Astrocyte (in vitro differentiated cells and primary cell): ENCODE measurements around the gene UBE2E2. TPM values are rescaled to one million over a fixed set of nuclear protein-coding genes. Genes with fewer than 3 reads are reported as not detected.

Source experiments
- DNase-seq: peaks from one replicate; pipeline ENCODE4 v3.0.0-alpha.2; 2010; ENCODE audit warnings: low read depth
- FAIRE-seq: peaks from 2 replicates; lab custom pipeline; 2011; peaks lifted over from hg19 to GRCh38; lab: Jason Lieb, UNC
- H2AFZ ChIP-seq: 2 replicates; pipeline ENCODE4 v1.6.0; 2012; ENCODE audit warnings: low read depth, low read length, inconsistent platforms
- H3K27ac ChIP-seq: 2 replicates; pipeline ENCODE4 v1.5.1; 2011; ENCODE audit warnings: low read depth, low read length, inconsistent platforms
- H3K27me3 ChIP-seq: 2 replicates; pipeline ENCODE4 v1.6.0; 2011; ENCODE audit warnings: low read length, inconsistent platforms; ENCODE audit not compliant: insufficient read depth
- H3K36me3 ChIP-seq: 2 replicates; pipeline ENCODE4 v1.5.1; 2011; ENCODE audit warnings: low read length, inconsistent platforms; ENCODE audit not compliant: insufficient read depth
- H3K4me1 ChIP-seq: 2 replicates; pipeline ENCODE4 v1.5.1; 2011; ENCODE audit warnings: low read length, inconsistent platforms; ENCODE audit not compliant: insufficient read depth
- H3K4me2 ChIP-seq: 2 replicates; pipeline ENCODE4 v1.6.0; 2012; ENCODE audit warnings: low read length, inconsistent platforms
- H3K4me3 ChIP-seq: 2 replicates; pipeline ENCODE4 v1.5.1; 2011; ENCODE audit warnings: low read depth, mild to moderate bottlenecking, low read length, inconsistent platforms; ENCODE audit not compliant: insufficient read depth
- H3K79me2 ChIP-seq: 2 replicates; pipeline ENCODE4 v1.6.0; 2012; ENCODE audit warnings: mild to moderate bottlenecking, low read length, inconsistent platforms; ENCODE audit not compliant: insufficient read depth
- H3K9ac ChIP-seq: 2 replicates; pipeline ENCODE4 v1.6.0; 2012; ENCODE audit warnings: mild to moderate bottlenecking, low read length, inconsistent platforms
- H3K9me3 ChIP-seq: 2 replicates; pipeline ENCODE4 v1.5.1; 2012; ENCODE audit warnings: low read depth, mild to moderate bottlenecking, low read length, inconsistent platforms; ENCODE audit not compliant: insufficient read depth
- H4K20me1 ChIP-seq: 2 replicates; pipeline ENCODE4 v1.6.0; 2012; ENCODE audit warnings: low read length, inconsistent platforms; ENCODE audit not compliant: insufficient read depth
- H3K27ac Mint-ChIP-seq: one replicate; pipeline ENCODE4 v1.8.0; 2021; ENCODE audit warnings: mild to moderate bottlenecking, mixed read lengths; ENCODE audit not compliant: unreplicated experiment
- H3K27me3 Mint-ChIP-seq: one replicate; pipeline ENCODE4 v1.8.0; 2021; ENCODE audit warnings: low read depth, mixed read lengths; ENCODE audit not compliant: unreplicated experiment
- H3K36me3 Mint-ChIP-seq: one replicate; pipeline ENCODE4 v1.8.0; 2021; ENCODE audit warnings: low read depth, mixed read lengths; ENCODE audit not compliant: unreplicated experiment
- H3K4me1 Mint-ChIP-seq: one replicate; pipeline ENCODE4 v1.8.0; 2021; ENCODE audit warnings: low read depth, mixed read lengths; ENCODE audit not compliant: unreplicated experiment
- H3K4me3 Mint-ChIP-seq: one replicate; pipeline ENCODE4 v1.8.0; 2021; ENCODE audit warnings: mild to moderate bottlenecking, moderate library complexity, mixed read lengths; ENCODE audit not compliant: unreplicated experiment
- H3K9me3 Mint-ChIP-seq: one replicate; pipeline ENCODE4 v1.8.0; 2021; ENCODE audit warnings: mild to moderate bottlenecking, mixed read lengths; ENCODE audit not compliant: unreplicated experiment
- CTCF ChIP-seq: IDR thresholded peaks from 2 replicates; pipeline ENCODE4 v1.5.1; 2011; ENCODE audit warnings: low read depth, mild to moderate bottlenecking, inconsistent platforms, low read length, moderate library complexity; ENCODE audit not compliant: insufficient read depth
- EZH2 ChIP-seq: IDR thresholded peaks from 2 replicates; pipeline ENCODE4 v1.6.1; 2012; ENCODE audit warnings: mild to moderate bottlenecking, low read length, inconsistent platforms; ENCODE audit not compliant: insufficient read depth
- total RNA-seq: library from RNA; stranded (reverse); gene quantifications from 2 replicates; pipeline ENCODE4 v1.2.1, GENCODE V29; 2021

The UBE2E2 gene
- total RNA-seq, 1 donor from 2014 or later, result 89.8 TPM

DNA sequence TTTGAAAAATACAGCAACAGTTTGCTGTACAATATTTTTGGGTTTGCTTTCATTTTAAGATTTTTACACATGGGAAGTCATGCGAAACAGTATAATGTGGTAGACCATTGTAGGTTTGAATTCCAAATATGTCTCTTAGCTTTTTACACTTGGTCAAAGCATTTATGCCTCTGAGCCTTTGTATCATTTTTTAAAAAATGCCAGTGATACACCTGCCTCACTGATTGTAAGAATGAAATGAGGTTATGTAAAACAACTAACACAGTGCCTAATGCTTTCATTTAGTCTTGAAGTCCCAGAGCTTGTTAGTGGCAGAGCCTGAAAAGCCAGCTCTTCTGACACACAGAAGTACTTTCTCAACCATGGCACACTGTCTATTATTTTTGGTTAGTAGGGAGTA, 202.0 kb downstream of the UBE2E2 start:
- H3K27ac Mint-ChIP-seq, result no peak overlapping the region
- Histone ChIP-seq H2AFZ (no peak overlapping the region), H3K79me2 (peaks cover 3% of the 10 kb centered on the region), H3K9ac (no peak overlapping the region), H4K20me1 (peaks cover 72% of the 10 kb centered on the region), H3K36me3 (no peaks in the 10 kb centered on the region), H3K4me3 (no peak overlapping the region), H3K27me3 (no peaks in the 10 kb centered on the region), H3K9me3 (no peaks in the 10 kb centered on the region), H3K4me2 (no peak overlapping the region), H3K27ac (no peak overlapping the region), H3K4me1 (no peaks in the 10 kb centered on the region)
- H3K4me3 Mint-ChIP-seq, result no peak overlapping the region
- no peaks in the 10 kb centered on the region for H3K9me3 Mint-ChIP-seq
- DNase-seq (no peak), FAIRE-seq (no peak)
- TF ChIP-seq CTCF (no peak), EZH2 (no peak)
- H3K27me3 Mint-ChIP-seq, result no peaks in the 10 kb centered on the region
- H3K4me1 Mint-ChIP-seq, result peaks cover 14% of the 10 kb centered on the region
- H3K36me3 Mint-ChIP-seq, result no peaks in the 10 kb centered on the region

GRCh38 chr3:23406601-23407000, 203.5 kb downstream of the UBE2E2 start:
- no peaks in the 10 kb centered on the region for H3K27me3 ChIP-seq
- H3K79me2 ChIP-seq, result peaks cover 5% of the 10 kb centered on the region
- H3K9ac ChIP-seq, result no peak overlapping the region
- H3K4me2 ChIP-seq, result no peak overlapping the region
- no peaks in the 10 kb centered on the region for H3K36me3 ChIP-seq
- Mint-ChIP-seq H3K4me1 (peaks cover 7% of the 10 kb centered on the region), H3K27ac (no peak overlapping the region), H3K4me3 (no peak overlapping the region), H3K36me3 (no peaks in the 10 kb centered on the region), H3K27me3 (no peaks in the 10 kb centered on the region), H3K9me3 (no peaks in the 10 kb centered on the region)
- H2AFZ ChIP-seq, result no peak overlapping the region
- TF ChIP-seq EZH2, result no peak
- TF ChIP-seq CTCF, result no peak
- no peak for DNase-seq
- FAIRE-seq, result no peak
- no peak overlapping the region for H3K27ac ChIP-seq
- no peak overlapping the region for H3K4me3 ChIP-seq
- no peaks in the 10 kb centered on the region for H3K9me3 ChIP-seq
- no peaks in the 10 kb centered on the region for H3K4me1 ChIP-seq
- peaks cover 68% of the 10 kb centered on the region for H4K20me1 ChIP-seq

DNA sequence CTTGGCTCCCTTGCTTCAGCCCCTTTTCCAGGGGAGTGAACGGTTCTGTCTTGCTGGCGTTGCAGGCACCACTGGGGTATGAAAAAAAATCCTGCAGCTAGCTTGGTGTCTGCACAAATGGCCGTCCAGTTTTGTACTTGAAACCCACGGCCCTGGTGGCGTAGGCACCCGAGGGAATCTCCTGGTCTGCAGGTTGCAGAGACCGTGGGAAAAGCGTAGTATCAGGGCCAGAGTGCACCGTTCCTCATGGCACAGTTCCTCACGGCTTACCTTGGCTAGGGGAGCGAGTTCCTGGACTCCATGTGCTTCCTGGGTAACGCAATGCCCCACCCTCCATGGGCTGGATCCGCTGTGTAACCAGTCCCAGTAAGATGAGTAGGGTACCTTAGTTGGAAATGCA, 214.9 kb downstream of the UBE2E2 start:
- H3K27ac Mint-ChIP-seq, result no peak overlapping the region
- Histone ChIP-seq H3K9me3 (no peaks in the 10 kb centered on the region), H3K4me1 (no peaks in the 10 kb centered on the region), H3K27me3 (no peaks in the 10 kb centered on the region), H2AFZ (no peak overlapping the region), H3K79me2 (peaks cover 3% of the 10 kb centered on the region), H4K20me1 (peaks cover 41% of the 10 kb centered on the region), H3K4me2 (no peak overlapping the region), H3K36me3 (no peaks in the 10 kb centered on the region), H3K27ac (no peak overlapping the region), H3K9ac (no peak overlapping the region), H3K4me3 (no peak overlapping the region)
- no peak for TF ChIP-seq EZH2
- H3K9me3 Mint-ChIP-seq, result peaks cover 1% of the 10 kb centered on the region
- FAIRE-seq (no peak), DNase-seq (no peak)
- H3K4me3 Mint-ChIP-seq, result no peak overlapping the region
- H3K4me1 Mint-ChIP-seq, result peaks cover 10% of the 10 kb centered on the region
- H3K36me3 Mint-ChIP-seq, result peaks cover 7% of the 10 kb centered on the region
- no peaks in the 10 kb centered on the region for H3K27me3 Mint-ChIP-seq
